Stimulated activated CD4-positive, alpha-beta T cell treated with anti-CD3 and anti-CD28 coated beads, Interleukin-2, amount 100 ng/mL, for 24 hours (primary cell): ENCODE measurements around the gene ACSS2.

Source experiments
- DNase-seq, 2 donors: peaks; one replicate each; pipeline ENCODE4 v3.0.0-alpha.2; 2020

The ACSS2 gene

DNA sequence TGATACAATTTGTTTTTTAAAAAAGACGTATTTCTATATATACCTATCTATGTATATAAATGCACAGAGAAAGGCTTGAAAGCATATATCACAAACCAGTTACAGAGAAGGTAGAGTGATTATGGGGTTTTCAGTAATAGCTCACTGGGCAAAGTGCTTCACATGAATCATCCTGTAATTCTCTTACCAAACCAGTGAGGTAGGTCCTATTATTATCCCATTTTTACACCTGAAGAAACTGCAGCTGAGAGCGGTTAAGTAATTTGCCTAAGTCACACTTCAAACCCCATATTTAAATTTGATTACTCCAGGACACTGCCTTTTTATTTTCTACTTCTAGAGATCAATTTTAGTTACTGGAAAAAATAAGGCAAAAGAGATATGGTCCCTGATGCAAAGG lies 74.8 kb downstream of the ACSS2 start:
- DNase-seq: no peak

DNA sequence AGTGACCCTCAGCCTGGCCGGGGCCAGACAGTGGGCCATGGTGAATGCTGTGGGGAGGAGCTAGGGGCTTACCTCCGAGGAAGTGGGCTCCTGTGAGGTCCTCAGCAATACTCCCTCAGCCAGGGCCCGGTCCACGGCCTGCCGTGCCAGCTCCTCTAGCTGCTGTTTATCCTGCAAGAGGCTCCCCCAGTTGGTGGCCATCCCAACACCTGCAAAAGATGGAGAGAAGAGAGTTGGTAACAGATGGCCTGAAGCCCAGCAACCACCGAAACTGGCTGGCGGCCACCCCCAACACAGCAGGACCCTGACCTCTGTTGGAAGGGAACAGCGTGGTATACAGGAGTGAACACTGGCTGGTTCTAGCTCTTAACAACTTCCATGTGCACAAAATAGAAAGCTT lies 75.2 kb downstream of the ACSS2 start:
- DNase-seq: no peak

DNA sequence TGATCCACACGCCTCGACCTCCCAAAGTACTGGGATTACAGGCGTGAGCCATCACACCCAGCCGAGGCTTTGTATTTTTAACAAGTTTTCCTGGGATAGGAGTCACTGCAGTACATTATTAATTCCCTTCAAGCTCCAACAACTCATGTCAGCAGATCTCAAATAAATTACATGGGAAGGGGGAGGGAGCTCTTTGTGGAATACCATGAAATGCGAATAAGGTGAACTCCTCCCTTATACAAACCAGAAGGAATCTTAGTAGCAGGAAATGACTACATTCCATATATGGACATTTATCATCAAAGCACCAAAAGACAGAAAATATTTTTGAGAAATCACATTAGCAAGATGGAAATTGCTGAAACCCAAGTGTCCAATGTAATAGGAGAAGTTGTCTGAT lies 76.3 kb downstream of the ACSS2 start:
- DNase-seq: no peak

DNA sequence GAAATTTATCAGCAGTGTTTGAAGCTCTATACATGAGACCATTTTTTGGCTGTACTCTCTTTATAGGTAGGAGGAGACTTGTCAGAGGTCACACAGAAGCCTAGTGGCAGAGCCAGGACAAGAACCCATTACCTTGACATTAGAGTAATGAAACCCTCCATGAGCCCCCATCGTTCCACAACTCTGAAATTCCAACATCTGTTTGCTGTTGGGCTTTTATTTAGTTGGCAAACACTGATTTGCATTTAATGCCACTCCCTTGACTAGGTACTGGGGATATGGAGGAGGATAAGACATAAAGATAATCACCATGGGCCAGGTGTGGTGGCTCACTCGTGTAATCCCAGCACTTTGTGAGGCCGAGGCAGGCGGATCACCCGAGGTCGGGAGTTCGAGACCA lies 77.5 kb downstream of the ACSS2 start:
- DNase-seq: no peak

DNA sequence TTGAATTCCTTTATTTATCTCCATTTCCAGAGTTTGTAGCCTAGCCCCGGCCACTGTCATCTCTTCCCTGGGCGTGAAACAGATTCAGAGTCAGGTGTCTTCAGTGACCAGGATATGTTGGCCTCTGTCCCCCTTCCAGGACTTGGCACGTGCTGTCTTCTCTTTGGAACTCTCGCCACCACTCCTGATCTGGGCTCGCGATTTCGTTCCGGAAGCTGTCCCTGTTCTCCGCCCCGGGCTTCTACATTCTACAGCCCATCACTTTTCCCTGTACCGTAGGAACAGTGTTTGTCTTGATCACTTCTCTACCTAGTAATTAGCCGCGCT lies 78.5 kb downstream of the ACSS2 start:
- peak in 1 of 2 donors; percentile 21 for DNase-seq

DNA sequence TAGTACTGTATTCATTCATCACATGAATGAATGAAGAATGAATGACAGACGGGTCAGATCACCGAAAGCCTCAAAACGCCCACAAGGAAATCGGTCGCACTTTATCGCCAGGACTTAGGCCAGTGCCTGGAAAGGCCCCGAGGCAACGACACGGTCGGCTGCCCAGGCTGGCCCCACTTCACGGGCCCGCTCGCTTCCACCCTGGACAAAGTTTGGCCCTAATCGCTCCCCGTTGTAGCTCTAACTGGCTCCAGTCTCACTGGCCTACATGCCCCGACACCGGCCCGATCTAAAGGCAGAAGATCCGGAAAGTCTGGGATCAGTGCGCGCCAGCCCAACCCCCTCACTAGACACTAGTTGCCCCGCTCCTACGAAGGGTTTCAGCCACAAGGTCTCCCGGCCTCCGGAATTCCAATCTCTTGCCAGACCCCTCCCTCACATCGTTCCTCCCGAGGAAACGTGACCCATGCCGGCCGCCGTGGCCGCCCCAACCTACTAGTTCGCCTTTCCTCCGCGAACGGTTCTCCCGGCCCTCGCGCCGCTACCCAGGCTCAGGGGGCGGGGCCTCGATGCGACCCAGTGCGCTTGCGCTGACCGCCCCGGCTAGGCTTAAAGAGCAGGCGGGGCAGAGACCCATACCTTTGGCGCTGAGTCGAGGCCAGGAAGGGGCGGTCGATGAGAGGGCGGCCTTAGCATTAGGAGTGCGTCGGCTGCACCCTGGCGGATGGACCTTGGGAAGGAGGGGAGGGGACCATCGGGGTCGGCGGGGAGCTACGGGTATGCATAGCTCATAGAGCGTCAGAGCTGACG lies 79.0 kb downstream of the ACSS2 start, which contains the start of the genes GSS and MYH7B:
GSS (minus strand) TSS at position 576 of the 810 bp plus-strand sequence. CDS start 3,954 bp downstream, outside the sequence.
MYH7B (plus strand) TSS at position 638 of the 810 bp plus-strand sequence. CDS start 22,138 bp downstream, outside the sequence.
- DNase-seq: peak; percentile 99 to 100

DNA sequence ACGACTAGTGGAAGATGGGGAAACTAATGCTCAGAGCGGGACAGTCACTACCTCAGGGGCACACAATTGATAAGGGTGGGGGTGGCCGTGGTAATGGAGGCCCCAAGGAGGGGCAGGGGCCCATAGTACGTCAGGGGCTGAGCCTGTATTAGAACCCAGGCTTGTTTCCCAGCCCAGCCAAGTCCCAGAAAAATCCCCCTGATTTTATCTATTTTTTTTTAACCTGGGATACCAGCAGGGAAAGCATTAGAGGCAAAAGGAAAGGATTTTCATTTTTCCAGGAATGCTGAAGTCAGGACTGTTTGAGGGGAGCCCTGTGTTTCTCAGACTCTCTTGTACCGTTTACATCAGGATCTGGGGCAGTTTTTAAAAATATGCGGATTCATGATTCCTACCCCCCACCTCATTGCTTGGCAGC lies 79.6 kb downstream of the ACSS2 start:
- no peak for DNase-seq

DNA sequence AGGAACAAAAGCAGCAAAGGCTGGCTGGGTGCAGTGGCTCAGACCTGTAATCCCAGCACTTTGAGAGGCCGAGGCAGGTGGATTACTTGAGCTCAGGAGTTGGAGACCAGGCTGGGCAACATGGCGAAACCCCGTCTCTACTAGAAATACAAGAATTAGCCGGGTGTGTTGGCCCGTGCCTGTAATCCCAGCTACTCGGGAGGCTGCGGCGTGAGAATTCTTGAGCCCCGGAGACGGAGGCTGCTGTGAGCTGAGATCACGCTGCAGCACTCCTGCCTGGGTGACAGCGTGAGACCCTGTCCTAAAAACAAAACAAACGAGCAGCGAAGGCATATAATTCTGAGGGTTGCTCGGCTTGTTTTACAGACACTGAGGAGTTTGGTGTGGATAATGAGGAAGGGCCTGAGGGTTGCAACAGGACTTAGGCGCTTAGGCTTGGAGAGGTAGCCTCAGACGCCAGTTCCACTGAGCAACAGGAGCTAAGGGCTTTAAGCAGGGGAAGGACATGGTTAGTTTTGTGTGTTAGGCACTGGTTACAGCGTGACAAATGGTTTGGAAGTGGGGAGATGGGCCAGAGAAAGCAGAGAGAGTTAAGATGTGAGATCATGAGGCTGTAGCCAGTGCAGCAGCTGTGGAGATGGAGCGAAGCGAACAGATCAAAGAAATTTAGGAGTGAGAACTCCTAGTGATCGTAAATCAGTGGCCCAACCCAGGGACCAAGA lies 80.5 kb downstream of the ACSS2 start:
- no peak for DNase-seq

DNA sequence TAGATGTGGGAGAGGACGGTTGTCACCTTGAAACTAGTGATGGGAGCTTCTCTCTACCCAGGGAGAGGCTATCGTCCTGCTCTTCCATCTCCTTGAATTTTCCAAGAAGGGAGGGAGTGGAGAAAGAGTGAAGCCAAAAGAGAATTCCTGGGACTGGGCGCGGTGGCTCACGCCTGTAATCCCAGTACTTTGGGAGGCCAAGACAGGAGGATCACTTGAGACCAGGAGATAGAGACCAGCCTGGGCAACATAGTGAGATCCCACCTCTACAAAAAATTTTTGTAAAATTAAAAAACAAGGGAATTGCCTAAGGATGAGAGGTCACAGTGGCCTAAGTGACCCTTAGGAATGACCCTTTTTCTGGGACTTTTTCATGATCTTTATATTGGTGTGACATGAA lies 88.1 kb downstream of the ACSS2 start:
- DNase-seq: no peak

DNA sequence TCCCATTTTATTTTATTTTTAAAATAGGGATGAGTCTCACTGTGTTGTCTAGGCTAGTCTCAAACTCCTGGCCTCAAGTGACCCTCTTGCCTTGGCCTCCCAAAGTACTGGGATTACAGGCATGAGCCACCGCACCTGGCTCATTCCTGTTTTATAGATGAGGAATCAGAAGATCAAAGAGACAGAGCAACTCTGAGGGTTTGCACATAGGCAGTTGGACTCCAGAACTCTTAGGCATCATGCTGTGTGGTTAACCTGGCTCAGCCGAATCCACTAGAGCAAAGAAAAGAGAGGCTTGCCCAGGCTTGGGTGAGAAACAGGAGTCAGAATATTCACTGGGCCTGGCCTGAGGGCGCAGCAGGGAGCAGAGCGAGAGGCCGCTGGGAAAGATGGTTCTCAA lies 88.6 kb downstream of the ACSS2 start:
- DNase-seq: no peak

DNA sequence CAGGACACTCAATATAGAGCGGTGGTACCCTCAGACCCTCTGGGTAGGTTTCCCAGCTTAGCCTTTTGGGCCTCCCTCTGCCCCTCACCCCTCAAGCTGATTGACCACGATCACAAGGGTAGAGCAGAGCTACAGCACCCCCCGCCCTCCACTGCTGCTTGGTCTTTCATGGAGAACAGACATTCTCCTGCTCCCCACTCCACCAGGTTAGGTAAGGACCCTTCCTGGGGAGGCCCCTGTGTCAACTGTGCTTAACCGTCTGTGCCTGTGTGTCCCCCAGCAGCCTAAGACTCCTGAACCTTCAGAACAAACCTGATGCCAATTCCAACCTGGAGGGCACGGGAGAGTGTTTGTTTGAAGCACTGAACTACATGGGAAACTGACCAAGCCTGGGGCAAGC lies 91.0 kb downstream of the ACSS2 start:
- DNase-seq: no peak

DNA sequence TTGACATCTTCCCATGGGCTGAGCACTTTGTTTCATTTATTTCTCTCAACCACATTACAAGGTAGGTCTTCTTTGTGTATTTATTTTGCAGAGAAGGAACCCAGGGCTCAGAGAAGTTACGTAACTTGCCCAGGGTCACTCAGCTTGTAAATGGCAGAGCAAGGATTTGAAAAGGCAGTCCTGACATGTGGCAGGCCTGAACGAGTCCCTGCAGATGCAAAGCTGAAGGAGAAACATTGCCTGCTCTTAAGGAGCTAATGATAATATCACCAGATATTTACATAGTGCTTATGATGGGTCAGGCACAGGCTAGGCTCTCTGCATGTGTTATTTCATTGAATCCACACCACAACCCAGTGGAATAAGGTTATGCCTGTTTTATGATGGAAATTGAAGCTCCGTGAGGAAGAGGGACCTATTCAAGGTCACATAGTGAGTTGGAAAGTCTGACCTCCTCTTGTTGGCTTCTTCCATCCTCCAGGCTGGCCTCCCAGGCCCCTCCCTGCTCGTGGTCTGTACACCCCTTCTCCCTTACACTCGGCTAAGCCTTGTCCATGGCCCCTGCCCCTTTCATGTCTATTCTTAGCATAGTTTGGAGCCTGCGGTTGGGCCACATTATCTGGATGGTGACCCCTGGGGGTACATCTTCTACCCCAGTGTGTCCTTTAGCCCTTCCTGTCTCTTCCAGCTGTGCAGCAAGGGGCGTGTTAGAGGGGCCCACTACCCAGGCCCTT lies 91.8 kb downstream of the ACSS2 start:
- no peak for DNase-seq

DNA sequence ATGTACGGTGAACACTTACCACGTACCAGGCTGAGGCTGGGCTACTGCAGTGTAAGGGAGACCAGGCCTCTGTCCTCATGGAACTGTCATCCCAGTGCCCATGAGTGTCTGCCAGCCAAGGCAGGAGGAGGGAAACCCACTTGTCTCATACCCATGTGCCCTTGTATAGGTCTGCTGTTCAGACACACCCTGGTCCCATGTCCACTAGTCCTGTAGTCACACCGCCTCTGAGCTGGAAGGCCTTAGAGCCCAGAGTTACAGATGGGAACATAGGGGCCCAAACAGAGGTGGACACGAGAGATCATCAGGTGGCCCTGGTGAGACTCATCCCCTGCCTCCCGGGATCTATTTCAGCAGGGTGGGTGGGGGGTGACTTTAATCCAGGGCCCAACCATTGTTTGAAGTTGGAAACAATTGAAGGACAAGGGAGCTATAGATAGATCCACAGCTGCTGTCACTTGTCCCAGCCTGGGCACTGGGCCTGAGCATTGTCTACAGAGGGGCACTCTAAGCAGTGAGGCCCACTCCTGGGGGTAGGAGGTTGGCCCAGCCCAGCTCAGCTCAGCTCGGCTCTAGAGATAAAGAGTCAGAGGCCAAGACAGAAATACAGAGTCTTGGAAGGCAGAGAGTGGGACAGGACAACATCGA lies 93.9 kb downstream of the ACSS2 start:
- DNase-seq: no peak

DNA sequence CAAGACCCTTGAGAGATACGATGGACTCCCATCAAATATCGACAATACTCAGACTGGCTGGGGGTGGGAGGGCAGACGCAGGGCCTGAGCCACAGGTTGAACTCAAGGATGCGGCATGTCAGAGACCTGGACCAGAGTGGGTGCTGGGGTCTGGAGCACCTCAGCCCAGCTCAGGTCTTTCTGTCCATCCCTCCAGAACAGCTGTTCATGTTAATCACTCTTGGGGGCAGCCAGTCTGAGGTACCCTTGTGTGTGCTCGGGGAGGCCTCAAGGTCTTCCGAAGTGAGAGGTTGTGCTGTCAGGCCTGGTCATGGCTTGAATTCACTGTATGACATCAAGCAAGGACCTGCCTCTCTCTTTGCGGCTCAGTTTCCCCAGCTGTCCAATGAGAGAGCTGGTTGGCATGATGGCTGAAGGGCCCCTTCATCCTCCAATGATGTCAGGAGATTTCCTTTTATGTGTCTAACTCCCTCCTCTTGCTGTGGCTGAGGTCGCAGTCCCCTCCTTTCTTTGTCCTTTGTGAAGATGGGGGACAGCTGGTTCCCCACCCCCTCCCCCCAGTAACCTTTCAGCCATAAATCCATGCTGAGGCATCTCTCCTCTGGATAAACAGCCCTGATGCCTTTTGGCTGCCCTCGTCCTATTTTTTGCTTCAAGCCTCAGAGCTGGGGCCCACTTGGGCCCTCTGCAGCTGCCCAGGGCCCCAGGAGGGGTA lies 94.6 kb downstream of the ACSS2 start:
- DNase-seq: no peak

DNA sequence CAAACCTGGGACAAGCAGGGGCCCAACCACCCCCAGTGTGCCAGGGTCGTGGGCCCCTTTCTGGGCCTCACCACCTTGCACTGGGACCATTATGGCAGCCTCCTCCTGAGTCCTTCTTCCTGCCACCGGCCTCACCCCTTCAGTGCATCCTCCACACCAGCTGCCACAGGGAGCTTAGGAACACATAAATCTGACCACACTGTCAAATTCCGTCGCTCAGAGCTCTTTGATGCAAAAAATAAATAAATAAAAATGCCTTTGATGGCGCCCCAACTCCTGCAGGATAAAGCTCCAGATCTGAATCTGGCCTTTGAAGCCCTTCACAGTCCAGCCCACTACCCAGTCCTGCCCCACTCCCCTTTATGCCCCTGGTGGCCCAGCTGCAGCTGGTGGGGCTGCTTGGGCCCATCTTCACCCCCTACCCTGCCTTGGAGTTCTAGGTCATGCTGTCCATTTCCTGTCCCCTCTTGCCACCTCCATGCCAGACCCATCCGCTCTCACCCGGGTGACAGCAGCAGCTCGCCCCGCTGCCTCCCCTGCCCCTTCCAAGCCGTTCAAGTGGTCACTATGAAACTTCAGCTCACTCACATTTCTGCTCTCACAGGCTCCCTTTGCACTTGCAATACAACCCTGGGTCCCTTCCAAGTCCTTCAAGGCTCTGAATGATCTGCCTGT lies 95.3 kb downstream of the ACSS2 start:
- no peak for DNase-seq

DNA sequence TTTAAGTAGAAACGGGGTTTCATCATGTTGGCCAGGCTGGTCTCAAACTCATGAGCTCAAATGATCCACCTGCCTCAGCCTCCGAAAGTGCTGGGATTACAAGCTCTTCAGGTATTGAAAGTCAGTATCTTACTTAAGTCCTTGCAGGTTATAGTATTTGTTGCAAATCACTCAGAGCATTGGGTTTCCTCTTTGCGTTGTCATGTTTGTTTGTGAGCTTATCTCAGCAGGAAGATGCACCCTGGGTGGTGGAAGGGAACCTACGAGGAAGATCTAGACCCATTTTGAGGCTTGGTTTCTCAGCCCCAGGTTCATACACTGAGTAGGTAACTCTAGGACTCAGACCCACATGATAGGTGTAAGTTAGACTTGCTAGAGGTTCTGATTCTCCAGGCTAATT lies 97.8 kb downstream of the ACSS2 start:
- DNase-seq: no peak

DNA sequence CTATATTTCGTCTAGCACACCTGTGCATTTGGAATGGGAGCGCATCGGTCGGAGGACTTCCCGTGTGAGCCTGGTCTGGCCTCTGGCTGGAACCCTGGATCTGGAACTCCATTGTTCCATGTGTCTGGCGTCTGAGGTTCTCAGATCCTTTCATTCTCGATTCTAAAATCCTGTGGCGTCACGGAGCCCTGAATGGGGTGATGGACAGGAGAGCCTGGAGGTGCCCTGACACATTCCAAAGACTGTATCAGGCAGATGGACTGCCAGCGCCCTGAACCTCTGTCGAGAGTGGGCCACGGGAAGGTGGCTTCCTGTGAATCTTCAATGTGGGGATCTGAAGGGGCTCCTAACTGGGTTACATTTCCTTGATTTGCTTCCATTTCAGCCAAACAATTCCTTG lies 99.9 kb downstream of the ACSS2 start:
- no peak for DNase-seq
